Skeletal muscle satellite cell (primary cell): ENCODE data around the gene ZNF311.
A peak's percentile ranks its signal among the peaks of the same experiment; 100 is the strongest.
"Not testable (repeated sequence)": the region's sequence is repeated elsewhere in the genome, so short reads cannot be mapped to it uniquely, and the experiment has no call there.

ENCODE experiments used
- H3K27me3 ChIP-seq: 2 replicates; pipeline ENCODE4 v1.7.0; 2013; ENCODE audit warnings: low read length; ENCODE audit not compliant: control insufficient read depth, insufficient read depth
- H3K36me3 ChIP-seq: 2 replicates; pipeline ENCODE4 v1.7.0; 2013; ENCODE audit warnings: mild to moderate bottlenecking, control low read depth, low read length; ENCODE audit not compliant: insufficient read depth
- H3K4me1 ChIP-seq: 2 replicates; pipeline ENCODE4 v1.7.0; 2013; ENCODE audit warnings: low read length; ENCODE audit not compliant: control insufficient read depth, insufficient read depth
- H3K4me2 ChIP-seq: 2 replicates; pipeline ENCODE4 v1.7.0; 2013; ENCODE audit warnings: mild to moderate bottlenecking, low read length
- H3K4me3 ChIP-seq: 2 replicates; pipeline ENCODE4 v1.7.0; 2013; ENCODE audit warnings: low read length
- H3K9ac ChIP-seq: 2 replicates; pipeline ENCODE4 v1.7.0; 2013; ENCODE audit warnings: mild to moderate bottlenecking, low read depth, low read length, moderate library complexity
- H3K9me3 ChIP-seq: replicated peaks from 2 replicates; pipeline ENCODE4 v1.7.0; 2013; ENCODE audit warnings: mild to moderate bottlenecking, control low read depth, low read length

Gene ZNF311

DNA sequence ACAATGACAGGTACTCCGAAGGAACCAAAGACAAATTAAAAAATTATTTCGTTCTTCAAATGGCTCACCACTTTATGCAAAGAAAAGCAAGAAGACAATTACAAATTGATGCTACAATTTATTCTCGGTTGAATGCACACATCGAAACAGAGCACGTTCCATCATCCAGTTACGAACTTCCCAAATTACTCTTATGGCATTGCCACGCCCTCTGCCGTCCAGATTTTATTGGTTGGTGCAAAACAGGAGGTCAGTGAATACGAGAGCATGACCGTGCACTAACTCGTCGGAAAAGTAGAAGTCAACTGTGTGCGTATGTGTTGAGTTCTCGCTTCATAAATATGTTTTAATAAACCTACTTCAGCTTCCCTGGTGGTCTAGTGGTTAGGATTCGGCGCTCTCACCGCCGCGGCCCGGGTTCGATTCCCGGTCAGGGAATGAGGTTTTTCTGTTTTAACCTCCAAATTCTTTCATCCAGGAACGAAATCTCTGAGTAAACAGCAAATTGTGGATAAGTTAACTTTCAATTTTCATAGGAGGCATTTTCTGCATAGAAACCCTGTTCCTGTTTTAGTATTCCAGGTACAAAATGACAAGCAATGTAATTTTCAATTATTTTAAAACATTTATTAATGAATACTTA lies 23.2 kb downstream of the ZNF311 start:
- H3K9me3 ChIP-seq = no peaks in the 10 kb centered on the region
- H3K36me3 ChIP-seq = no peaks in the 10 kb centered on the region
- H3K4me3 ChIP-seq = peak overlapping the region; percentile 82
- H3K4me2 ChIP-seq = peak overlapping the region; percentile 92
- peak overlapping the region; percentile 72 for H3K9ac ChIP-seq
- peaks cover 16% of the 10 kb centered on the region for H3K4me1 ChIP-seq
- no peaks in the 10 kb centered on the region for H3K27me3 ChIP-seq

DNA sequence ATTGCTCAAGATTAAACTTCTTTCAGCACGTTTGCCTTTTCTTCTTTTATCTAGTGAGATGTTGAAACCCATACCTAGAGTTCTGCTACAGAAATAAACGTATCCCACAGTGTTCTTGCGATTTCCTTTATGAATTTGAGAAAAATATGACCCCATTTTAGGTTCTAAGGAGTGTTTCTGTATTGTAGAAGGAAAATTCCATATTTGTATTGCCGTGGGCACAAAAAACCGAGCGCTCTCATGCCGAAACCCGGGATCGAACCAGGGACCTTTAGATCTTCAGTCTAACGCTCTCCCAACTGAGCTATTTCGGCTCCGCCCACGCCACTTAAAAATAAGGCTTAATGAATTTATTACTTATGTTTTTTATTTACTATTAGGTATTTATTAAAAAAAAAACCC lies 23.7 kb downstream of the ZNF311 start:
- peak overlapping the region; percentile 79 for H3K9ac ChIP-seq

DNA sequence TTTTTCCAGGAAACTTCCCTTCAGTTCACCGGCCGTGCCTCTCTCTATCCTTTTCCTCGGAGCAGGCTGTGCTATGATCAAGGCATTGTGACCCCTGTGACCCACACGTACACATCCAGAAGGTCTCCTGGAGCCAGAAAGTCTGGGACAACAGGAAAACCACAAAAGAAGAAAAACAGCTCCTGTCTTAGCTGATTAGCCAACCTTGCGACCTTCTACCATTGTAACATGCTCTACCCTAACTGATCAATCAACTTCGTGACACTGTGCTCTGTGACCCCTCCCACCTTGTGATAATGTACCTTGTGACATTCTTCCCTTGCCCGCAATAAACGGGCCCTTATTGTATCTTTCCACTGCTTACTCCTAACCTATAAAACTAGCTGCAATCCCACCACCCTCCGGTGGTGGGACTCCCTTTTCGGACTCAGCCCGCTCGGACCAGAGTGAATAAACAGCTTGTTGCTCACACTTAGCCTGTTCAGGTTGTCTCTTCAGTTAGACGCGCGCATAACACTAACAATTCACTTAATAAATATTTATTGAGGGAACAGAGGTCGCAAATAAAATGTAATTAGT lies 24.2 kb downstream of the ZNF311 start:
- Histone ChIP-seq H3K4me2 (peak overlapping the region; percentile 92), H3K4me1 (peaks cover 14% of the 10 kb centered on the region), H3K9me3 (no peaks in the 10 kb centered on the region), H3K9ac (peak overlapping the region; percentile 79), H3K27me3 (no peaks in the 10 kb centered on the region), H3K4me3 (peak overlapping the region; percentile 82), H3K36me3 (no peaks in the 10 kb centered on the region)

More for the DNA sequence above, 23.7 kb downstream of the ZNF311 start:
- Histone ChIP-seq H3K4me3 (peak overlapping the region; percentile 82), H3K36me3 (no peaks in the 10 kb centered on the region), H3K27me3 (no peaks in the 10 kb centered on the region), H3K4me1 (peaks cover 16% of the 10 kb centered on the region), H3K4me2 (peak overlapping the region; percentile 92), H3K9me3 (no peaks in the 10 kb centered on the region)

DNA sequence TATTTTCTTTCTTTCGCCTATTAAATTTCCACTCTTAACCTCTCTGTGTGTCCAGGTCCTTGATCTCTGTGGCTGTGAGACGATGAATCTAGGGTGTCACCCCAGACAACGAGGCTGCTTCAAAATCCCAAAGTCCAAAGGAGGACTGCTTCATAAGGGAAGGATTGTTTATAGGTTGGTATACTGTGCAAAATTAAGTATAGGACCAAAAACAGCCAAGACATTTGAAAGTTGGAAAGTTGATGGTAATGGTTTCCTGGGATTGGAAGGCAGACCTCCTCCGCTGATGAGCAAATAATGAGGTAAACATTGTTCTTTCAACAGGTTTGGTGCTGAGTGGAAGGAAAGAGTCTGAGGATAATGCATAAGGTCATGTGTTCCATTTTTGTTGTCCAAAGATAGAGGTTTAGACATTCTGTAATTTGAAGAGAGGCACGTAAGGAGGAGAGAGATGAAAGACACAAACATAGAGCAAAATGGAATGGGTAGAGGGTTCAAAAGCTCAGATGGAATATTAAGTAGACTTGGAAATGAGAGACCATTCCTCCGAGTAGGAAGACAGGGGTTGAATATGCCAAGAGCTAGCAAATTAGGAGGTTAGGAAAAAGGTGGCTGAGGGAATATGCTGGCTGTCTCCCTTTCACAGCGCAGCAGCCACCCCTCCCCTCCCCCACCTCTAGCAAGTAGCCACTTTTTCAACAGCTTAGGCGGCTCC lies 24.8 kb downstream of the ZNF311 start:
- Histone ChIP-seq H3K36me3 (no peaks in the 10 kb centered on the region), H3K9ac (peak overlapping the region; percentile 79), H3K4me1 (peaks cover 12% of the 10 kb centered on the region), H3K4me3 (peak overlapping the region; percentile 82), H3K9me3 (no peaks in the 10 kb centered on the region), H3K4me2 (peak overlapping the region; percentile 92), H3K27me3 (no peaks in the 10 kb centered on the region)

DNA sequence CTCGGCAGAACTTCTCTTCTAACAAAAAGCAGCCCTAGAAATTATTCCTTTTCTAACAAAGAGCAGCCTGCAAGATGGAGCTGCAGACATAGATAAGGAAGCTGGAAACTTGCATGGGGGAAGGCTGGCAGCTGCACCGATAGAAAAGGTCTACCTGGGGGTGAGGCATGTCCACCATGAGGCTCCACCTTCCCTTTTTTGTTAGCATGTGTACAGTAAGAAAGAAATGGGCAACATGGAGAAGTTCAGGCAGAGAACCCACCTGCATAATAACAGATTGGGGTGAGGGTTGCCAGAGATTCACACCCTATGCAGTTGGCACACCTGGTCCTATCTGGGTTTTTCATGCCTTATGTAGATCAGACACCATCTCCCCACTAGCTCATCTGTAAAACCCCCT lies 25.4 kb downstream of the ZNF311 start:
- Histone ChIP-seq H3K36me3 (no peaks in the 10 kb centered on the region), H3K4me1 (peaks cover 12% of the 10 kb centered on the region), H3K4me3 (no peak overlapping the region), H3K4me2 (no peak overlapping the region), H3K9ac (no peak overlapping the region), H3K9me3 (no peaks in the 10 kb centered on the region), H3K27me3 (no peaks in the 10 kb centered on the region)

DNA sequence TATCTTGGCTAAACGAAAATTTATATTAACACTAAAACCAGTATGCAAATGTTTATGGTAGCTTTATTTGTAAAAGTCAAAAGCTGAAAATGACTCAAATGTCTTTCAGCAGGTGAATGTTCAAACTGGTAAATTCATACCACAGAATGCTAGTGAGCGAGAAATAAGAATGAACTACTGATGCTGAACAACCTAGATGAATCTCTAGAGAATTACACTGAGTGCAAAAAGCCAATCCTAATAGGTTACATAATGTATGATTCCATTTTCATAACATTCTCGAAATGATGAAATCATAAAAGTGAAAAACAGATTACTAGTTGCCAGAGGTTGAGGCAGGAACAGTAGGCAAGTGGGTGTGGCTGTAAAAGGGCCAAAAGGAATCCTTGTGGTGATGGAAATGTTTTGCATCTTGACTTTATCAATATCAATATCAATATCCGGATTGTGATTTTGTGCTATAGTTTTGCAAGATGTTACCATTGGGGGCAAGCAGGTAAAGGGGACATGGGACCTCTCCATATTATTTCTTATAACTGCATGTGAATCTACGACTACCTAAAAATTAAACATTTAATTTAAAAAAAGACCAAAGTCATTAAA lies 26.1 kb downstream of the ZNF311 start:
- no peaks in the 10 kb centered on the region for H3K9me3 ChIP-seq
- H3K4me3 ChIP-seq = no peak overlapping the region
- no peaks in the 10 kb centered on the region for H3K36me3 ChIP-seq
- H3K27me3 ChIP-seq = no peaks in the 10 kb centered on the region
- H3K4me2 ChIP-seq = no peak overlapping the region
- H3K4me1 ChIP-seq = peaks cover 12% of the 10 kb centered on the region
- H3K9ac ChIP-seq = no peak overlapping the region

DNA sequence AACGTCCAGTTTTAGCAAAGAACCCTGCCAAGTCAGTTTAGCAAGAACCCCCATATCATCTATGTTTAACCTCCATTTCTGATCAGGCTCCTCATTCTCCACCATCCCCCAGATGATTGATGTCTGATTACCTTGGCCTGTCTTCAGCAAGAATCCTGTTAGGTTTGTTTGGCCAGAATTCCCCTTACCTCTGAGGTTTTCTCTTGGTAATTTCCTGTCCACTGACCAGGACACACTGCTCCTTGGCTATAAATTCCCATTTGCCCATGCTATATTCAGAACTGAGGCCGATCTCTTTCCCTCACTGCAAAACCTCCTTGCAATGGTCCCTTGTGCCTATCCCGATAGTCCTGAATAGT lies 27.0 kb downstream of the ZNF311 start:
- no peaks in the 10 kb centered on the region for H3K36me3 ChIP-seq
- no peaks in the 10 kb centered on the region for H3K27me3 ChIP-seq
- peaks cover 12% of the 10 kb centered on the region for H3K4me1 ChIP-seq
- no peaks in the 10 kb centered on the region for H3K9me3 ChIP-seq
- no peak overlapping the region for H3K9ac ChIP-seq
- H3K4me2 ChIP-seq = no peak overlapping the region
- H3K4me3 ChIP-seq = no peak overlapping the region

DNA sequence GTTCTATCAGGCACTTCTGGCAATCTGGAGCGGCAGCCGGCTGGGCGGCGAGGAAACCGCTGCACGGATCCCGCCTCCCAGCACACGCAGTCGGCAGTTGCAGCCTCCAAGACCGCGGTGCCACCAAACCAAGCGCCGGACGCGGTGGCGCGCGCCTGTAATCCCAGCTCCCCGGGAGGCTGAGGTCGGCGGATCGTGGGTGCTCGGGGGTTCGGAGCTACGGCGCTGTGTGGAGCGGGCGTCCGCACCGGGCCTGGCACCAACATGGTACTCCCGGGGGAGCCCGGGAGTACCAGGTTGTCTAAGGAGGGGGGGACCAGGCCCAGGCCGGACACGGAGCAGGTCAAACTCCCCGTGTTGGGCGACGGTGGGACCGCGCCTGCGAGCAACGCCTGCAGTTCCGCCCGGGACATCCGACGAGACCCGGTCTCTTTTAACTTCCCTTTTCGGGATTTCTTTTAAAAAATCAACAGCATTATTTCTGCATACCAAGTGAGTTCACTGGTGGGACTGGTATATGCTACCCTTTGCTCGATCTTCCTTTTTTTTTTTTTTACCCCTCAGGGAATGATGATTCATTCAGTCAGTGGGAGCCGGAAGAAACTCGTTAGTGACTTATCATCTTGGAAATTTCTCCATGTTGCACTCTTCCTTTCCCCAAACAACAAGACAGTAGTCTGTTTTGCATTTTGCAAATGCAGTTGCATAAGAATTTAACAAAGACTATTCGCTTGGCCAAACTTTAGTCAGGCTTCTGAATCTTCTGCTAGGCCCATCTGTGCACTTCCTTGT lies 27.6 kb downstream of the ZNF311 start:
- Histone ChIP-seq H3K4me2 (peak overlapping the region; percentile 19), H3K4me3 (peak overlapping the region; percentile 3), H3K9ac (no peak overlapping the region), H3K27me3 (no peaks in the 10 kb centered on the region), H3K9me3 (no peaks in the 10 kb centered on the region), H3K36me3 (no peaks in the 10 kb centered on the region), H3K4me1 (peaks cover 7% of the 10 kb centered on the region)

DNA sequence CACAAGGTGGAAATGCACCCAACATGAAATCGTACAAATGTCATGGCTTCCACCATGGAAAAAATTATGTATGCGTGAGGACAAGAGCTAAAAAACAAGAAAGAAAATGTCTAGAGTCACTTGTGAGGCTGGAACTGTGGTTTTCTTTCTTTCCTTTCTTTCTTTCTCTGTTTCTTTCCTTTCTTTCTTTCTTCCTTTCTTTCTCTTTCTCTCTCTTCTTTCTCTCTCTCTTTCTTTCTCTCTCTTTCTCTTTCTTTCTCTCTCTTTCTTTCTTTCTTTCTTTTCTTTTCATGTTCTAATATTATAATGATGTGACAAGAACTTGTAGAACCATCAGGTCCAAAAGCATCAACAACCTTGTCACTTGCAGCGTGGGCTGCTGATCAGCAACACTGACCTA lies 28.4 kb downstream of the ZNF311 start:
- Histone ChIP-seq H3K4me3 (no peak overlapping the region), H3K4me1 (peaks cover 7% of the 10 kb centered on the region), H3K4me2 (no peak overlapping the region), H3K9ac (no peak overlapping the region), H3K36me3 (no peaks in the 10 kb centered on the region), H3K27me3 (no peaks in the 10 kb centered on the region), H3K9me3 (no peaks in the 10 kb centered on the region)

DNA sequence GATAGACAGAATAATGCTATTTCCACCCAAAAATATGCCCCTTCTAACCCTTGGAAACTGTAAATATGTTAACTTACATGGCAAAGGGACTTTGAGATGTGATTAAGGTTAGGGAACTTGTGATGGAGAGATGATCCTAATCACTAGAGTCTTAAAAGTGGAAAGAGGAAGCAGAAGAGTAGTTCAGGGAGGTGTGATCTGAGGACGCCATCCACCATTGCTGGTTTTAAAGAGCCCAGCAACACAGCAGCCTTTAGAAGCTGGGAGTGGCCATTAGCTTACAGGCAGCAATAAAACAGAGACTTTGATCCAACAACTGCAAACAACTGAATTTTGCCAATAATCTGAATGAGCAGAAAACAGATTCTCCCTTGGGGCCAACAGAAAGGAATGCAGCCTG lies 30.6 kb downstream of the ZNF311 start:
- no peak overlapping the region for H3K9ac ChIP-seq
- H3K4me1 ChIP-seq = no peaks in the 10 kb centered on the region
- no peaks in the 10 kb centered on the region for H3K36me3 ChIP-seq
- H3K27me3 ChIP-seq = no peaks in the 10 kb centered on the region
- no peak overlapping the region for H3K4me3 ChIP-seq
- no peak overlapping the region for H3K4me2 ChIP-seq
- no peaks in the 10 kb centered on the region for H3K9me3 ChIP-seq

DNA sequence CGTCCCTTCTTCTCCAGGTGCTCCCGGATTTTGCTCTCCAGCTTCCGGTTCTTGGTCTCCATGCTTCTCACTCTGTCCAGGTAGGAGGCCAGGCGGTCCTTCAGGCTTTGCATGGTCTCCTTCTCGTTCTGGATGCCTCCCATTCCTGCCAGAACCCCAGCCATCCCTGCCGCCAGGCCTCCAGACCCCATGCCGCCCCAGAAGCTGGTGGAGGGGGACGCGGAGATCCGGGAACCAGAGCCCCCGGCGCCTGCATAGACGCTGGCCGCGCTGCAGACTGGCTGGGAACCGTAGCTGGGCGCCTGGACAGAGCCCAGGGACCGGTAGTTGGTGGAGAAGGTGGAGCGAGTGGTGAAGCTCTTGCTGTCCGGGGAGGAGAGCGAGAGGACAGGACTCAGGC lies 35.1 kb downstream of the ZNF311 start:
- H3K4me2 ChIP-seq, H3K27me3 ChIP-seq, H3K9me3 ChIP-seq, H3K4me3 ChIP-seq, H3K9ac ChIP-seq, H3K36me3 ChIP-seq, H3K4me1 ChIP-seq: not testable (repeated sequence)
